ENCODE results near the gene COG6.

DNA sequence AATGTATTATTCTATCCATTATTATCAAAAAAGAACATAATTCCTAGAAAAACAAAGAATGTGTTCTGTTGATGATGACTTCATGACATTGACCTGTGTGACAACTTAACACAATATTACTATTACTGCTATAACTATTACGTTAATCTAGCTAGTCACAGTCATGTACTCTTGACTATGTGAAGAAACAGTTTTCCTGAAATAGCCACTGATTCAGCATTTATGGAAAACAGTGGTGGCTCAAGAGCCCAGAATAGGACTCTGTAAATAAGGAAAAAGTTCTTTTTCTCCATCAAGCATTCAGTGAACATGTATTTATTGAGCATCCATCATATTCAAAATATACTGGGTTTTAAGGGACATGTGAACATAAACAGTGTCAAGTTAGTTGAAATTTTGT lies 93.5 kb downstream of the COG6 start:
- TF ChIP-seq, protein P1, sequence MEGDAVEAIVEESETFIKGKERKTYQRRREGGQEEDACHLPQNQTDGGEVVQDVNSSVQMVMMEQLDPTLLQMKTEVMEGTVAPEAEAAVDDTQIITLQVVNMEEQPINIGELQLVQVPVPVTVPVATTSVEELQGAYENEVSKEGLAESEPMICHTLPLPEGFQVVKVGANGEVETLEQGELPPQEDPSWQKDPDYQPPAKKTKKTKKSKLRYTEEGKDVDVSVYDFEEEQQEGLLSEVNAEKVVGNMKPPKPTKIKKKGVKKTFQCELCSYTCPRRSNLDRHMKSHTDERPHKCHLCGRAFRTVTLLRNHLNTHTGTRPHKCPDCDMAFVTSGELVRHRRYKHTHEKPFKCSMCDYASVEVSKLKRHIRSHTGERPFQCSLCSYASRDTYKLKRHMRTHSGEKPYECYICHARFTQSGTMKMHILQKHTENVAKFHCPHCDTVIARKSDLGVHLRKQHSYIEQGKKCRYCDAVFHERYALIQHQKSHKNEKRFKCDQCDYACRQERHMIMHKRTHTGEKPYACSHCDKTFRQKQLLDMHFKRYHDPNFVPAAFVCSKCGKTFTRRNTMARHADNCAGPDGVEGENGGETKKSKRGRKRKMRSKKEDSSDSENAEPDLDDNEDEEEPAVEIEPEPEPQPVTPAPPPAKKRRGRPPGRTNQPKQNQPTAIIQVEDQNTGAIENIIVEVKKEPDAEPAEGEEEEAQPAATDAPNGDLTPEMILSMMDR (conservative IDR thresholded peaks at IDR 0.05; ENCODE audit: low read depth, low read length), result no peak
- TF ChIP-seq POLR2A (IDR thresholded peaks at IDR 0.05; ENCODE audit: low read depth, low read length), result no peak
- TF ChIP-seq RAD21 (IDR thresholded peaks at IDR 0.05; ENCODE audit: low read length), result no peak
- TF ChIP-seq, protein P2, sequence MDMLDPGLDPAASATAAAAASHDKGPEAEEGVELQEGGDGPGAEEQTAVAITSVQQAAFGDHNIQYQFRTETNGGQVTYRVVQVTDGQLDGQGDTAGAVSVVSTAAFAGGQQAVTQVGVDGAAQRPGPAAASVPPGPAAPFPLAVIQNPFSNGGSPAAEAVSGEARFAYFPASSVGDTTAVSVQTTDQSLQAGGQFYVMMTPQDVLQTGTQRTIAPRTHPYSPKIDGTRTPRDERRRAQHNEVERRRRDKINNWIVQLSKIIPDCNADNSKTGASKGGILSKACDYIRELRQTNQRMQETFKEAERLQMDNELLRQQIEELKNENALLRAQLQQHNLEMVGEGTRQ (IDR thresholded peaks at IDR 0.05; ENCODE audit: low read depth, low read length), result no peak
- no peak for TF ChIP-seq MXI1 (IDR thresholded peaks at IDR 0.05; ENCODE audit: borderline replicate concordance, low read depth, low read length)
- TF ChIP-seq MAZ (IDR thresholded peaks at IDR 0.05; ENCODE audit: borderline replicate concordance, low read depth, low read length), result no peak
- no peak for TF ChIP-seq CEBPB (IDR thresholded peaks at IDR 0.05; ENCODE audit: low read depth, low read length)
- no peak for TF ChIP-seq BHLHE40 (IDR thresholded peaks at IDR 0.05; ENCODE audit: low read depth, low read length)
- TF ChIP-seq MAFK (IDR thresholded peaks at IDR 0.05; ENCODE audit: low read depth, low read length), result no peak
- TF ChIP-seq, protein P3, sequence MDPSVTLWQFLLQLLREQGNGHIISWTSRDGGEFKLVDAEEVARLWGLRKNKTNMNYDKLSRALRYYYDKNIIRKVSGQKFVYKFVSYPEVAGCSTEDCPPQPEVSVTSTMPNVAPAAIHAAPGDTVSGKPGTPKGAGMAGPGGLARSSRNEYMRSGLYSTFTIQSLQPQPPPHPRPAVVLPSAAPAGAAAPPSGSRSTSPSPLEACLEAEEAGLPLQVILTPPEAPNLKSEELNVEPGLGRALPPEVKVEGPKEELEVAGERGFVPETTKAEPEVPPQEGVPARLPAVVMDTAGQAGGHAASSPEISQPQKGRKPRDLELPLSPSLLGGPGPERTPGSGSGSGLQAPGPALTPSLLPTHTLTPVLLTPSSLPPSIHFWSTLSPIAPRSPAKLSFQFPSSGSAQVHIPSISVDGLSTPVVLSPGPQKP (IDR thresholded peaks at IDR 0.05; ENCODE audit: borderline replicate concordance, low read depth, low read length), result no peak
- TF ChIP-seq FOS (IDR thresholded peaks at IDR 0.05; ENCODE audit: low read depth, low read length), result no peak
- no peak for TF ChIP-seq NFE2L2 (IDR thresholded peaks at IDR 0.05; ENCODE audit: low read depth, low read length)
- TF ChIP-seq SMC3 (IDR thresholded peaks at IDR 0.05; ENCODE audit: low read depth, low read length), result no peak

Data from IMR-90 (cell line).